ENCODE measurements around the gene HNF4A.

DNA sequence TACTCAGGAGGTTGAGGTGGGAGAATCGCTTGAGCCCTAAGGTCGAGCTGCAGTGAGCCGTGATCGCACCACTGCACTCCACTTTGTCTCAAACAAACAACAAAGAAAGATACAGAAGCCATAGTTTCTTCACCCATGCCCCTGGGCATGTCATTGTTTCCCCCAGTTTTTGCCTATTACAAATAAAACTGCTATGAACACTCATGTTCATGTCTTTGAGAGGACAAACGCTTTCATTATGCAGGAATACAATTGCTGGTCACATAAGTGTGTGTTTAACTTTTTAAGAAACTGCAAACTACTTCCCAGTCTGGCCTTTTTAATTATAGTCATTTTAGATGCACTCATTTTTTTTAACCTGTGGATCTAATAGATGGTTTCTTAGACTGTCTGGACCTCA is 108.0 kb downstream of the HNF4A start:
- TF ChIP-seq CTCF (IDR thresholded peaks at IDR 0.05) (no peak), POLR2A (IDR thresholded peaks at IDR 0.05) (no peak)

All from body of pancreas (tissue), 4 donors.